GM23338 (cell line): ENCODE measurements around the gene CFTR. TPM values are rescaled to one million over a fixed set of nuclear protein-coding genes. Genes with fewer than 3 reads are reported as not detected.

Experiments
- ATAC-seq: fragments of 200-7000 bp; cut with Tn5 transposase; 3 replicates; pipeline ENCODE4 v1.9.1; 2020
- DNase-seq: peaks from one replicate; pipeline ENCODE4 v3.0.0-alpha.2; 2015; ENCODE audit warnings: low spot score
- H2AFZ ChIP-seq: fragments of 200-600 bp; sonication (generic); 2 replicates; pipeline ENCODE4 v1.8.0; 2016; ENCODE audit warnings: antibody characterized with exemption, mild to moderate bottlenecking, moderate library complexity
- H3F3A ChIP-seq: fragments of 200-600 bp; sonication (generic); replicated peaks from 2 replicates; pipeline ENCODE4 v1.8.0; 2017; ENCODE audit warnings: antibody characterized with exemption, mixed run types, low read depth
- H3K27ac ChIP-seq: fragments of 200-600 bp; sonication (generic); 2 replicates; pipeline ENCODE4 v1.6.1; 2016; ENCODE audit warnings: low read depth
- H3K27me3 ChIP-seq: fragments of 200-600 bp; sonication (generic); 2 replicates; pipeline ENCODE4 v1.8.0; 2016; ENCODE audit warnings: mild to moderate bottlenecking, mixed run types, moderate library complexity; ENCODE audit not compliant: insufficient read depth
- H3K36me3 ChIP-seq: fragments of 200-600 bp; sonication (generic); 2 replicates; pipeline ENCODE4 v1.8.0; 2016; ENCODE audit warnings: mild to moderate bottlenecking; ENCODE audit not compliant: insufficient read depth
- H3K4me1 ChIP-seq: fragments of 200-600 bp; sonication (generic); 2 replicates; pipeline ENCODE4 v1.8.0; 2016; ENCODE audit warnings: mild to moderate bottlenecking, moderate library complexity; ENCODE audit not compliant: insufficient read depth
- H3K4me2 ChIP-seq: fragments of 200-600 bp; sonication (generic); 2 replicates; pipeline ENCODE4 v1.7.1; 2017; ENCODE audit warnings: mixed run types
- H3K4me3 ChIP-seq: fragments of 200-600 bp; sonication (generic); 2 replicates; pipeline ENCODE4 v1.6.1; 2016; ENCODE audit warnings: mixed run types
- H3K79me2 ChIP-seq: fragments of 200-600 bp; sonication (generic); replicated peaks from 2 replicates; pipeline ENCODE4 v1.8.0; 2017; ENCODE audit warnings: mild to moderate bottlenecking; ENCODE audit not compliant: insufficient read depth
- H3K9me2 ChIP-seq: fragments of 200-600 bp; sonication (generic); 2 replicates; pipeline ENCODE4 v1.8.0; 2017; ENCODE audit not compliant: insufficient read depth
- H4K20me1 ChIP-seq: fragments of 200-600 bp; sonication (generic); replicated peaks from 2 replicates; pipeline ENCODE4 v1.8.0; 2017; ENCODE audit warnings: mild to moderate bottlenecking; ENCODE audit not compliant: insufficient read depth
- H3K27ac Mint-ChIP-seq: 2 replicates; pipeline ENCODE4 v1.8.0; 2020; ENCODE audit warnings: inconsistent platforms, mild to moderate bottlenecking, moderate library complexity, mixed read lengths
- H3K27me3 Mint-ChIP-seq: 3 replicates; pipeline ENCODE4 v1.8.0; 2022; ENCODE audit warnings: low read depth, mild to moderate bottlenecking, moderate library complexity, mixed read lengths, inconsistent platforms; ENCODE audit not compliant: insufficient read depth, poor library complexity
- H3K36me3 Mint-ChIP-seq: 3 replicates; pipeline ENCODE4 v1.8.0; 2021; ENCODE audit warnings: low read depth, mild to moderate bottlenecking, inconsistent platforms, moderate library complexity, mixed read lengths
- H3K4me1 Mint-ChIP-seq: 3 replicates; pipeline ENCODE4 v1.8.0; 2020; ENCODE audit warnings: mild to moderate bottlenecking, inconsistent platforms, mixed read lengths
- H3K4me3 Mint-ChIP-seq: 3 replicates; pipeline ENCODE4 v1.8.0; 2021; ENCODE audit warnings: moderate library complexity, mild to moderate bottlenecking, inconsistent platforms, mixed read lengths
- H3K9me3 Mint-ChIP-seq: 3 replicates; pipeline ENCODE4 v1.8.0; 2020; ENCODE audit warnings: moderate library complexity, mild to moderate bottlenecking, inconsistent platforms, mixed read lengths
- CREB1 ChIP-seq: fragments of 250-450 bp; sonication (Bioruptor Pico); IDR thresholded peaks from 2 replicates; pipeline ENCODE4 v1.5.0; 2020; ENCODE audit warnings: low read depth, mild to moderate bottlenecking, moderate library complexity
- CTCF ChIP-seq, 2 experiments: fragments of 200-600 bp in 1 of 2; sonication (generic) in 1 of 2; conservative IDR thresholded peaks; 2 replicates each; pipeline versions ENCODE4 v1.5.1 to v1.6.1; 2016 to 2017; ENCODE audit warnings: antibody characterized with exemption in 2 of 2, low read depth in 2 of 2, mild to moderate bottlenecking in 2 of 2, moderate library complexity in 1 of 2
- EZH2 ChIP-seq: fragments of 200-600 bp; sonication (generic); IDR thresholded peaks from one replicate; pipeline ENCODE4 v1.8.0; 2017; ENCODE audit warnings: antibody characterized with exemption, mild to moderate bottlenecking, low read depth; ENCODE audit not compliant: unreplicated experiment
- EZH2phosphoT487 ChIP-seq: fragments of 200-600 bp; sonication (generic); IDR thresholded peaks from one replicate; pipeline ENCODE4 v1.8.1; 2018; ENCODE audit warnings: antibody characterized with exemption; ENCODE audit not compliant: unreplicated experiment
- JUNB ChIP-seq: IDR thresholded peaks from one replicate; pipeline ENCODE4 v1.6.1; 2016; ENCODE audit warnings: antibody characterized with exemption; ENCODE audit not compliant: unreplicated experiment
- POLR2AphosphoS5 ChIP-seq: IDR thresholded peaks from 2 replicates; pipeline ENCODE4 v1.6.1; 2016; ENCODE audit warnings: antibody characterized with exemption, low read depth
- REST ChIP-seq: IDR thresholded peaks from one replicate; pipeline ENCODE4 v1.6.1; 2018; ENCODE audit warnings: antibody characterized with exemption; ENCODE audit not compliant: unreplicated experiment
- STAT1 ChIP-seq: IDR thresholded peaks from one replicate; pipeline ENCODE4 v1.6.1; 2016; ENCODE audit warnings: antibody characterized with exemption; ENCODE audit not compliant: unreplicated experiment
- ZNF114 ChIP-seq: fragments of 250-450 bp; sonication (Bioruptor Pico); IDR thresholded peaks from 2 replicates; pipeline ENCODE4 v1.5.0; 2020; ENCODE audit warnings: mild to moderate bottlenecking, moderate library complexity
- ZNF462 ChIP-seq: fragments of 250-450 bp; sonication (Bioruptor Pico); IDR thresholded peaks from 2 replicates; pipeline ENCODE4 v1.5.0; 2020; ENCODE audit warnings: mild to moderate bottlenecking, moderate library complexity
- polyA plus RNA-seq: library from polyadenylated mRNA; unstranded; fragments of >200 nt; fragmentation: Nextera tagmentation; extraction: Ambion mirVana; gene quantifications from 2 replicates; pipeline ENCODE4 v1.2.1, GENCODE V29; 2016
- total RNA-seq: library from RNA; depleted of rRNA; stranded (reverse); fragments of >200 nt; shearing (Covaris generic); gene quantifications from 2 replicates; pipeline ENCODE4 v1.2.3, GENCODE V29; 2014

Gene CFTR
- total and polyA plus RNA-seq, 2 experiments from 2014 or later, result 0.45 to 1.2 TPM

- no peak for TF ChIP-seq CTCF (conservative IDR thresholded peaks at IDR 0.05; ENCODE audit: low read depth in 2 of 2)
- no peak for TF ChIP-seq STAT1
- no peak for TF ChIP-seq REST
- TF ChIP-seq EZH2, result no peak
Observed at GRCh38 chr7:117716707-117717299, 237.0 kb downstream of the CFTR start (continued).

- Mint-ChIP-seq H3K36me3 (peaks cover 49% of the 10 kb centered on the region), H3K9me3 (no peaks in the 10 kb centered on the region), H3K27me3 (no peaks in the 10 kb centered on the region), H3K4me1 (no peaks in the 10 kb centered on the region), H3K27ac (0 out of 2 replicates have a peak overlapping the region, but pooled peaks have one; percentile 21), H3K4me3 (no peak overlapping the region)
- DNase-seq (no peak), ATAC-seq (no peak)
- no peaks in the 10 kb centered on the region for H3K4me1 ChIP-seq
- H4K20me1 ChIP-seq, result no peaks in the 10 kb centered on the region
- no peaks in the 10 kb centered on the region for H3K9me2 ChIP-seq
- no peaks in the 10 kb centered on the region for H3F3A ChIP-seq
- H3K27me3 ChIP-seq, result no peaks in the 10 kb centered on the region
- no peaks in the 10 kb centered on the region for H3K79me2 ChIP-seq
- H3K4me3 ChIP-seq, result no peak overlapping the region
- no peak overlapping the region for H3K27ac ChIP-seq
- no peaks in the 10 kb centered on the region for H3K36me3 ChIP-seq
- no peak overlapping the region for H3K4me2 ChIP-seq
- TF ChIP-seq ZNF114, result no peak
- TF ChIP-seq CREB1 (CRISPR knock-in tag), result no peak
- TF ChIP-seq JUNB, result no peak
- TF ChIP-seq ZNF462, result no peak
- TF ChIP-seq EZH2, result no peak
- no peak for TF ChIP-seq EZH2phosphoT487
- no peak for TF ChIP-seq POLR2AphosphoS5
- H2AFZ ChIP-seq, result no peak overlapping the region
Observed at GRCh38 chr7:117717357-117717756, 237.5 kb downstream of the CFTR start.
